ENCODE data around the gene MAP2K6.

GRCh38 chr17:69451416-69452394 lies 37.2 kb downstream of the MAP2K6 start:
- no peak for TF ChIP-seq EP300 (IDR thresholded peaks at IDR 0.05)
- no peak for TF ChIP-seq POLR2AphosphoS5 (IDR thresholded peaks at IDR 0.05)
